HUES48 (cell line): ENCODE data around the gene ASAH2.
"Not testable (repeated sequence)": the region's sequence is repeated elsewhere in the genome, so short reads cannot be mapped to it uniquely, and the experiment has no call there.

Experiments used
- H3K27ac ChIP-seq: one replicate; pipeline ENCODE4 v1.7.0; 2013; ENCODE audit warnings: low read depth, low read length, inconsistent platforms
- H3K27me3 ChIP-seq: 2 replicates; pipeline ENCODE4 v1.6.1; 2013; ENCODE audit warnings: mild to moderate bottlenecking, low read length; ENCODE audit not compliant: control insufficient read depth, insufficient read depth
- H3K36me3 ChIP-seq: 2 replicates; pipeline ENCODE4 v1.6.1; 2013; ENCODE audit warnings: low read length; ENCODE audit not compliant: control insufficient read depth, insufficient read depth
- H3K4me1 ChIP-seq: 2 replicates; pipeline ENCODE4 v1.6.1; 2013; ENCODE audit warnings: mild to moderate bottlenecking, low read length; ENCODE audit not compliant: control insufficient read depth, insufficient read depth
- H3K4me3 ChIP-seq: 2 replicates; pipeline ENCODE4 v1.5.1; 2013; ENCODE audit warnings: mild to moderate bottlenecking, low read depth, low read length
- H3K9ac ChIP-seq: 2 replicates; pipeline ENCODE4 v1.6.1; 2013; ENCODE audit warnings: mild to moderate bottlenecking, low read depth, low read length, moderate library complexity
- H3K9me3 ChIP-seq: 2 replicates; pipeline ENCODE4 v1.6.1; 2013; ENCODE audit warnings: low read length; ENCODE audit not compliant: control insufficient read depth, insufficient read depth

ASAH2 gene

GRCh38 chr10:50250096-50250854 lies 1.0 kb downstream of the ASAH2 start:
- Histone ChIP-seq H3K27me3 (no peaks in the 10 kb centered on the region), H3K9ac (no peak overlapping the region), H3K9me3 (no peaks in the 10 kb centered on the region), H3K27ac (no peak overlapping the region), H3K4me3 (no peak overlapping the region), H3K36me3 (no peaks in the 10 kb centered on the region), H3K4me1 (no peaks in the 10 kb centered on the region)

- Histone ChIP-seq H3K4me1 (no peaks in the 10 kb centered on the region), H3K4me3 (no peak overlapping the region), H3K9ac (no peak overlapping the region), H3K27me3 (no peaks in the 10 kb centered on the region), H3K36me3 (no peaks in the 10 kb centered on the region), H3K27ac (no peak overlapping the region), H3K9me3 (no peaks in the 10 kb centered on the region)
Observed at GRCh38 chr10:50248598-50248997, 2.7 kb downstream of the ASAH2 start.

GRCh38 chr10:50248062-50248461 lies 3.3 kb downstream of the ASAH2 start:
- no peaks in the 10 kb centered on the region for H3K9me3 ChIP-seq

GRCh38 chr10:50244201-50244600 lies 7.1 kb downstream of the ASAH2 start:
- Histone ChIP-seq H3K4me1 (no peaks in the 10 kb centered on the region), H3K27ac (no peak overlapping the region), H3K9me3 (no peaks in the 10 kb centered on the region), H3K36me3 (no peaks in the 10 kb centered on the region), H3K27me3 (no peaks in the 10 kb centered on the region), H3K4me3 (no peak overlapping the region), H3K9ac (no peak overlapping the region)

More at GRCh38 chr10:50248062-50248461, 3.3 kb downstream of the ASAH2 start:
- Histone ChIP-seq H3K27me3 (no peaks in the 10 kb centered on the region), H3K9ac (no peak overlapping the region), H3K36me3 (no peaks in the 10 kb centered on the region), H3K4me3 (no peak overlapping the region), H3K4me1 (no peaks in the 10 kb centered on the region), H3K27ac (no peak overlapping the region)

- Histone ChIP-seq H3K27me3 (no peaks in the 10 kb centered on the region), H3K27ac (no peak overlapping the region), H3K9ac (no peak overlapping the region), H3K36me3 (no peaks in the 10 kb centered on the region), H3K9me3 (no peaks in the 10 kb centered on the region), H3K4me1 (no peaks in the 10 kb centered on the region), H3K4me3 (no peak overlapping the region)
Observed at GRCh38 chr10:50242777-50243176, 8.5 kb downstream of the ASAH2 start.

- H3K27ac ChIP-seq, H3K27me3 ChIP-seq, H3K9ac ChIP-seq, H3K9me3 ChIP-seq, H3K36me3 ChIP-seq, H3K4me1 ChIP-seq, H3K4me3 ChIP-seq: not testable (repeated sequence)
Observed at GRCh38 chr10:50241478-50241877, 9.8 kb downstream of the ASAH2 start.

GRCh38 chr10:50234486-50234885 lies 16.8 kb downstream of the ASAH2 start:
- H3K36me3 ChIP-seq, result no peaks in the 10 kb centered on the region
- no peak overlapping the region for H3K4me3 ChIP-seq
- no peaks in the 10 kb centered on the region for H3K27me3 ChIP-seq
- 0 out of 2 replicates have a peak, but pooled peaks cover 2% of the 10 kb centered on the region for H3K4me1 ChIP-seq
- no peaks in the 10 kb centered on the region for H3K9me3 ChIP-seq
- no peak overlapping the region for H3K27ac ChIP-seq
- no peak overlapping the region for H3K9ac ChIP-seq

GRCh38 chr10:50232261-50232639 lies 19.1 kb downstream of the ASAH2 start:
- no peaks in the 10 kb centered on the region for H3K36me3 ChIP-seq
- no peaks in the 10 kb centered on the region for H3K27me3 ChIP-seq
- H3K4me1 ChIP-seq, result 0 out of 2 replicates have a peak, but pooled peaks cover 2% of the 10 kb centered on the region
- no peak overlapping the region for H3K9ac ChIP-seq
- H3K9me3 ChIP-seq, result no peaks in the 10 kb centered on the region
- no peak overlapping the region for H3K27ac ChIP-seq
- no peak overlapping the region for H3K4me3 ChIP-seq

- 0 out of 2 replicates have a peak, but pooled peaks cover 2% of the 10 kb centered on the region for H3K4me1 ChIP-seq
- H3K4me3 ChIP-seq, result no peak overlapping the region
- H3K36me3 ChIP-seq, result no peaks in the 10 kb centered on the region
- H3K9me3 ChIP-seq, result no peaks in the 10 kb centered on the region
- H3K9ac ChIP-seq, result no peak overlapping the region
- no peak overlapping the region for H3K27ac ChIP-seq
- no peaks in the 10 kb centered on the region for H3K27me3 ChIP-seq
Observed at GRCh38 chr10:50231515-50232260, 19.6 kb downstream of the ASAH2 start.

- Histone ChIP-seq H3K36me3 (no peaks in the 10 kb centered on the region), H3K9ac (no peak overlapping the region), H3K4me1 (0 out of 2 replicates have a peak, but pooled peaks cover 2% of the 10 kb centered on the region), H3K27ac (no peak overlapping the region), H3K27me3 (no peaks in the 10 kb centered on the region), H3K4me3 (no peak overlapping the region), H3K9me3 (no peaks in the 10 kb centered on the region)
Observed at GRCh38 chr10:50229460-50229859, 21.9 kb downstream of the ASAH2 start.

- Histone ChIP-seq H3K4me1 (0 out of 2 replicates have a peak, but pooled peaks cover 2% of the 10 kb centered on the region), H3K36me3 (no peaks in the 10 kb centered on the region), H3K9ac (no peak overlapping the region), H3K9me3 (no peaks in the 10 kb centered on the region), H3K27ac (no peak overlapping the region), H3K27me3 (no peaks in the 10 kb centered on the region), H3K4me3 (no peak overlapping the region)
Observed at GRCh38 chr10:50228672-50229071, 22.6 kb downstream of the ASAH2 start.
